Endothelial cell of umbilical vein (primary cell): ENCODE measurements around the gene ENG. TPM values are rescaled to one million over a fixed set of nuclear protein-coding genes. Genes with fewer than 3 reads are reported as not detected.

Experiments used
- BruUV-seq: library from RNA; stranded (reverse); fragments of 400-500 nt; replicated peaks from 2 replicates; lab custom pipeline; 2021; lab: Mats Ljungman, UMichigan
- CTCF ChIA-PET: fragments of 300-600, 350-600 bp; sonication (Branson Sonifier 250); formaldehyde crosslinking; loops from one replicate; lab custom pipeline; 2021; ENCODE audit warnings: antibody characterized with exemption, inconsistent platforms; lab: Charles Lee
- POLR2A ChIA-PET: fragments of 300-600, 350-600 bp; sonication (Branson Sonifier 250); formaldehyde crosslinking; loops from one replicate; lab custom pipeline; 2021; ENCODE audit warnings: antibody characterized with exemption, inconsistent platforms; lab: Charles Lee
- DNase-seq: peaks from one replicate; pipeline ENCODE4 v3.0.0-alpha.2; 2011; ENCODE audit warnings: low read depth, low spot score
- FAIRE-seq: peaks from 2 replicates; lab custom pipeline; 2011; peaks lifted over from hg19 to GRCh38; lab: Jason Lieb, UNC
- H2AFZ ChIP-seq: 2 replicates; pipeline ENCODE4 v1.6.0; 2012; ENCODE audit warnings: low read depth, low read length, control low read depth, inconsistent platforms
- H3K27ac ChIP-seq: 2 replicates; pipeline ENCODE4 v1.5.1; 2011; ENCODE audit warnings: low read depth, mild to moderate bottlenecking, control low read depth, low read length, moderate library complexity; ENCODE audit not compliant: insufficient read depth
- H3K27me3 ChIP-seq, 2 experiments: 2 replicates each; pipeline versions ENCODE4 v1.6.0 to v1.6.1; 2011; ENCODE audit warnings: low read length in 2 of 2, mixed read lengths in 1 of 2; ENCODE audit not compliant: control insufficient read depth in 2 of 2, insufficient read depth in 2 of 2
- H3K36me3 ChIP-seq, 2 experiments: 2 replicates in 1 of 2; 3 replicates in 1 of 2; pipeline ENCODE4 v1.5.1; 2011; ENCODE audit warnings: low read length in 2 of 2, mild to moderate bottlenecking in 1 of 2, moderate library complexity in 1 of 2; ENCODE audit not compliant: control insufficient read depth in 2 of 2, insufficient read depth in 2 of 2; ENCODE audit errors: extremely low read depth in 1 of 2
- H3K4me1 ChIP-seq: 3 replicates; pipeline ENCODE4 v1.5.1; 2011; ENCODE audit warnings: mild to moderate bottlenecking, low read length; ENCODE audit not compliant: control insufficient read depth, insufficient read depth; ENCODE audit errors: extremely low read depth
- H3K4me2 ChIP-seq: 2 replicates; pipeline ENCODE4 v1.6.1; 2011; ENCODE audit warnings: low read length, control low read depth, mixed read lengths; ENCODE audit not compliant: insufficient read depth
- H3K4me3 ChIP-seq, 3 experiments: fragments of 200-600 bp in 1 of 3; sonication (generic), shearing (Covaris generic) in 1 of 3; replicated peaks in 1 of 3; 2 replicates each; pipeline ENCODE4 v1.5.1; 2011 to 2016; ENCODE audit warnings: control low read depth in 3 of 3, low read length in 3 of 3, mild to moderate bottlenecking in 2 of 3, inconsistent platforms in 1 of 3, low read depth in 1 of 3, moderate library complexity in 1 of 3; ENCODE audit not compliant: insufficient read depth in 1 of 3
- H3K79me2 ChIP-seq: 2 replicates; pipeline ENCODE4 v1.6.0; 2012; ENCODE audit warnings: low read length, inconsistent platforms; ENCODE audit not compliant: control insufficient read depth, insufficient read depth
- H3K9ac ChIP-seq: replicated peaks from 2 replicates; pipeline ENCODE3; 2011; ENCODE audit warnings: low read length, control low read depth; ENCODE audit not compliant: insufficient read depth; ENCODE audit errors: extremely low read depth
- H3K9me1 ChIP-seq: replicated peaks from 3 replicates; pipeline ENCODE4 v1.6.0; 2011; ENCODE audit warnings: mild to moderate bottlenecking, low read length; ENCODE audit not compliant: control insufficient read depth, insufficient read depth; ENCODE audit errors: extremely low read depth
- H3K9me3 ChIP-seq: replicated peaks from 2 replicates; pipeline ENCODE4 v1.5.1; 2012; ENCODE audit warnings: low read length, inconsistent platforms; ENCODE audit not compliant: control insufficient read depth, insufficient read depth
- H4K20me1 ChIP-seq: replicated peaks from 2 replicates; pipeline ENCODE3; 2011; ENCODE audit warnings: mild to moderate bottlenecking, low read length; ENCODE audit not compliant: control insufficient read depth, insufficient read depth; ENCODE audit errors: extremely low read depth
- FOS ChIP-seq: IDR thresholded peaks from 2 replicates; pipeline ENCODE4 v1.6.1; 2011; ENCODE audit warnings: mild to moderate bottlenecking, low read length, moderate library complexity, borderline replicate concordance; ENCODE audit not compliant: insufficient read depth
- GATA2 ChIP-seq: IDR thresholded peaks from 2 replicates; pipeline ENCODE4 v1.7.0; 2011; ENCODE audit warnings: low read depth, mild to moderate bottlenecking, moderate library complexity, mixed read lengths, low read length; ENCODE audit not compliant: insufficient read length, insufficient read depth
- JUN ChIP-seq: IDR thresholded peaks from 2 replicates; pipeline ENCODE4 v1.6.1; 2011; ENCODE audit warnings: borderline replicate concordance, low read depth; ENCODE audit not compliant: insufficient read length, insufficient read depth
- MYC ChIP-seq: IDR thresholded peaks from one replicate; pipeline ENCODE4 v1.6.1; 2011; ENCODE audit warnings: mild to moderate bottlenecking, low read depth, low read length
- POLR2AphosphoS5 ChIP-seq: IDR thresholded peaks from 2 replicates; pipeline ENCODE4 v1.6.1; 2012; ENCODE audit warnings: low read depth, mild to moderate bottlenecking, control low read depth, low read length, moderate library complexity; ENCODE audit not compliant: insufficient read depth
- dilution Hi-C: fragments of 300-500 bp; cut with MboI; formaldehyde crosslinking; loops from one replicate; pipeline ENCODE4 v1.15.0; 2019; ENCODE audit warnings: low sequenced_read_pairs; ENCODE audit not compliant: extremely low pct_ligation_motif_present
- intact Hi-C: fragments of 100-400 bp; cut with micrococcal nuclease; formaldehyde crosslinking; loops from one replicate; pipeline ENCODE4 v1.10.0; 2022
- polyA plus RNA-seq, 4 experiments: library from polyadenylated mRNA; depleted of rRNA in 3 of 4; stranded (reverse) in 3 of 4; unstranded in 1 of 4; fragments of >200 nt; gene quantifications; 2 replicates each; pipeline versions ENCODE4 v1.2.1 to v1.2.3, GENCODE V29; 2011 to 2012; ENCODE audit warnings: missing spikeins in 1 of 4
- total RNA-seq: library from RNA; stranded (reverse); gene quantifications from 2 replicates; pipeline ENCODE4 v1.2.3, GENCODE V29; 2021
- TF ChIP-seq, protein P1 (sequence below): IDR thresholded peaks from 2 replicates; pipeline ENCODE4 v1.6.1; 2011; ENCODE audit not compliant: insufficient read depth, insufficient read length
- TF ChIP-seq, protein P2 (sequence below), 2 donors: IDR thresholded peaks; 1 replicate in 1 of 2; 2 replicates in 1 of 2; pipeline ENCODE4 v1.5.1; 2011; ENCODE audit warnings: low read length in 2 of 2, mild to moderate bottlenecking in 2 of 2, moderate library complexity in 2 of 2, control low read depth in 1 of 2, inconsistent platforms in 1 of 2, low read depth in 1 of 2; ENCODE audit not compliant: insufficient read depth in 1 of 2; ENCODE audit errors: extremely low read depth in 1 of 2

Gene ENG
- total and polyA plus RNA-seq, 2 donors (not counting 3 experiments of a cell fraction or from before 2014, with no cell fraction given): 338 to 728 TPM

DNA sequence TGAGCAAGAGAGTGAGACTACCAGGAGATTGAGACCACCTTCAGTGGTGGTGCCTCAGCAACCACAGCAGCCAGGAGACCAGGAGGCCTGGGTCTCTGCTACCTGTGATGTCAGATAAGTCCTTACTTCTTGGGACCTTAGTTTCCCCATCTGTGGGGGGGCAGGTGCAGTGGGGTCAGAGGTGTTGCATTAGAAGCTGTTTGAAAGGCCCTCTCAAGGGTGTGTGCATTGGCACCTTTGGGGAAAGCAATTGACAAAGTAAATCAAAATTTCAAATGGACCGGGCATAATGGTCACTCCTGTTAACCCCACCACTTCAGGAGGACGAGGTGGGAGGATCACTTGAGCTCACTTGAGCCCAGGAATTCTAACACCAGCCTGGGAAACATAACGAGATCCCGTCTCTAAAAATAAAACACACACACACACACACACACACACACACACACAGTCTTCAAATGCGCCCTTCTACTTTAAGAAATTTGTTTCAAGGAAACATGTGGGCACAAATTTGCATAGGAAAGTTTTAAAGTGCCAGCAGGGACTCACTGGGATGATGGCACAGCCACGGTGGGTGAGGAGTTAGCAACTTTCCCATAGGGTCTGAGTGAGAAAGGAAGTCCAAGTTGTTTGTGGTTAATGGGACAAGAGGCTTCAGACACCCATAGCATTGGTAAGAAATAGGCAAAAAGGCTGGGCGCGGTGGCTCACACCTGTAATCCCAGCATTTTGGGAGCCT is 24.4 kb upstream of the ENG start:
- DNase-seq (no peak), FAIRE-seq (no peak)
- POLR2A ChIA-PET: no interaction called here
- Histone ChIP-seq H3K36me3 (no peaks in the 10 kb centered on the region), H3K27me3 (no peaks in the 10 kb centered on the region), H4K20me1 (no peaks in the 10 kb centered on the region), H3K4me1 (peaks cover 22% of the 10 kb centered on the region), H2AFZ (no peak overlapping the region), H3K4me2 (no peak overlapping the region), H3K9me1 (no peaks in the 10 kb centered on the region), H3K79me2 (peaks cover 18% of the 10 kb centered on the region), H3K9ac (no peak overlapping the region), H3K9me3 (no peaks in the 10 kb centered on the region), H3K27ac (no peak overlapping the region), H3K4me3 (no peak overlapping the region)
- intact Hi-C loops (no loop called here), dilution Hi-C loops (no loop called here)
- CTCF ChIA-PET: interaction anchor here (1.8 kb wide), 1 partner anchor 42 kb away, joined by 5 read pairs; no protein-coding TSS in a partner anchor
- TF ChIP-seq, protein P1, sequence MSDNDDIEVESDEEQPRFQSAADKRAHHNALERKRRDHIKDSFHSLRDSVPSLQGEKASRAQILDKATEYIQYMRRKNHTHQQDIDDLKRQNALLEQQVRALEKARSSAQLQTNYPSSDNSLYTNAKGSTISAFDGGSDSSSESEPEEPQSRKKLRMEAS: no peak
- TF ChIP-seq FOS: no peak
- no peak for TF ChIP-seq MYC
- TF ChIP-seq GATA2: no peak
- TF ChIP-seq JUN: no peak
- TF ChIP-seq POLR2AphosphoS5: no peak
- TF ChIP-seq, protein P2, sequence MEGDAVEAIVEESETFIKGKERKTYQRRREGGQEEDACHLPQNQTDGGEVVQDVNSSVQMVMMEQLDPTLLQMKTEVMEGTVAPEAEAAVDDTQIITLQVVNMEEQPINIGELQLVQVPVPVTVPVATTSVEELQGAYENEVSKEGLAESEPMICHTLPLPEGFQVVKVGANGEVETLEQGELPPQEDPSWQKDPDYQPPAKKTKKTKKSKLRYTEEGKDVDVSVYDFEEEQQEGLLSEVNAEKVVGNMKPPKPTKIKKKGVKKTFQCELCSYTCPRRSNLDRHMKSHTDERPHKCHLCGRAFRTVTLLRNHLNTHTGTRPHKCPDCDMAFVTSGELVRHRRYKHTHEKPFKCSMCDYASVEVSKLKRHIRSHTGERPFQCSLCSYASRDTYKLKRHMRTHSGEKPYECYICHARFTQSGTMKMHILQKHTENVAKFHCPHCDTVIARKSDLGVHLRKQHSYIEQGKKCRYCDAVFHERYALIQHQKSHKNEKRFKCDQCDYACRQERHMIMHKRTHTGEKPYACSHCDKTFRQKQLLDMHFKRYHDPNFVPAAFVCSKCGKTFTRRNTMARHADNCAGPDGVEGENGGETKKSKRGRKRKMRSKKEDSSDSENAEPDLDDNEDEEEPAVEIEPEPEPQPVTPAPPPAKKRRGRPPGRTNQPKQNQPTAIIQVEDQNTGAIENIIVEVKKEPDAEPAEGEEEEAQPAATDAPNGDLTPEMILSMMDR (IDR thresholded peaks at IDR 0.05; ENCODE audit: extremely low read depth in 1 of 2, insufficient read depth in 1 of 2, low read depth in 1 of 2, low read length in 2 of 2): no peak
- no TSS peak for BruUV-seq
